Measurements from ENCODE around the gene MAPKAP1. TPM values are rescaled to one million over a fixed set of nuclear protein-coding genes. Genes with fewer than 3 reads are reported as not detected.

MAPKAP1 gene
- total and polyA plus RNA-seq, 2 experiments from 2014 or later = 68.4 to 98.5 TPM

DNA sequence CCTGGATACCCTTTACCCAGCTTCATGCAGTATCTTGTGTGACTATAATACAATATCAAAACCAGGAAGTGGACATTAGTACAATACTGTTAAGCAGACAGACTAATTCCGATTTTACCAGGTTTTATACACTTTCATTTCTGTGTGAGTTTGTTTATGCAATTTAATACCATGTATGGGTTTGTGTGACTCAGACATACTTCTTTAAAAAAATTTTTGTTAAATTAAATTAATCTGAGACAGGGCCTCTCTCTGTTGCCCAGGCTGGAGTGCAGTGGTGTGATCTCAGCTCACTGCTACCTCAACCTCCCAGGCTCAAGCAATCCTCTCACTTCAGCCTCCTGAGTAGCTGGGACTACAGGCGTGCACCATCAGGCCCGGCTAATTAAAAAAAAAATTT is 288.6 kb downstream of the MAPKAP1 start:
- Histone ChIP-seq H3K36me3 (ENCODE audit: insufficient read depth) (no peaks in the 10 kb centered on the region), H3K27me3 (ENCODE audit: insufficient read depth) (no peaks in the 10 kb centered on the region), H3K4me2 (no peak overlapping the region), H2AFZ (no peak overlapping the region), H3K9me2 (ENCODE audit: insufficient read depth) (no peaks in the 10 kb centered on the region), H3K79me2 (replicated peaks; ENCODE audit: insufficient read depth) (no peaks in the 10 kb centered on the region), H3K27ac (ENCODE audit: low read depth) (no peak overlapping the region), H3K4me1 (ENCODE audit: insufficient read depth) (no peaks in the 10 kb centered on the region), H3F3A (replicated peaks; ENCODE audit: low read depth) (no peaks in the 10 kb centered on the region), H4K20me1 (replicated peaks; ENCODE audit: insufficient read depth) (no peaks in the 10 kb centered on the region), H3K4me3 (no peak overlapping the region)
- Mint-ChIP-seq H3K9me3 (no peaks in the 10 kb centered on the region), H3K36me3 (ENCODE audit: low read depth) (no peaks in the 10 kb centered on the region), H3K4me3 (no peak overlapping the region), H3K4me1 (no peaks in the 10 kb centered on the region; the same call in 2 of the 3 replicates), H3K27me3 (ENCODE audit: insufficient read depth, low read depth, poor library complexity) (peaks cover 8% of the 10 kb centered on the region), H3K27ac (no peak overlapping the region)
- TF ChIP-seq CREB1 (CRISPR knock-in tag; IDR thresholded peaks at IDR 0.05; ENCODE audit: low read depth) = no peak
- TF ChIP-seq, protein P1, sequence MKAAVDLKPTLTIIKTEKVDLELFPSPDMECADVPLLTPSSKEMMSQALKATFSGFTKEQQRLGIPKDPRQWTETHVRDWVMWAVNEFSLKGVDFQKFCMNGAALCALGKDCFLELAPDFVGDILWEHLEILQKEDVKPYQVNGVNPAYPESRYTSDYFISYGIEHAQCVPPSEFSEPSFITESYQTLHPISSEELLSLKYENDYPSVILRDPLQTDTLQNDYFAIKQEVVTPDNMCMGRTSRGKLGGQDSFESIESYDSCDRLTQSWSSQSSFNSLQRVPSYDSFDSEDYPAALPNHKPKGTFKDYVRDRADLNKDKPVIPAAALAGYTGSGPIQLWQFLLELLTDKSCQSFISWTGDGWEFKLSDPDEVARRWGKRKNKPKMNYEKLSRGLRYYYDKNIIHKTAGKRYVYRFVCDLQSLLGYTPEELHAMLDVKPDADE (IDR thresholded peaks at IDR 0.05) = no peak
- no peak for TF ChIP-seq EZH2phosphoT487 (IDR thresholded peaks at IDR 0.05; ENCODE audit: unreplicated experiment)
- TF ChIP-seq, protein P2, sequence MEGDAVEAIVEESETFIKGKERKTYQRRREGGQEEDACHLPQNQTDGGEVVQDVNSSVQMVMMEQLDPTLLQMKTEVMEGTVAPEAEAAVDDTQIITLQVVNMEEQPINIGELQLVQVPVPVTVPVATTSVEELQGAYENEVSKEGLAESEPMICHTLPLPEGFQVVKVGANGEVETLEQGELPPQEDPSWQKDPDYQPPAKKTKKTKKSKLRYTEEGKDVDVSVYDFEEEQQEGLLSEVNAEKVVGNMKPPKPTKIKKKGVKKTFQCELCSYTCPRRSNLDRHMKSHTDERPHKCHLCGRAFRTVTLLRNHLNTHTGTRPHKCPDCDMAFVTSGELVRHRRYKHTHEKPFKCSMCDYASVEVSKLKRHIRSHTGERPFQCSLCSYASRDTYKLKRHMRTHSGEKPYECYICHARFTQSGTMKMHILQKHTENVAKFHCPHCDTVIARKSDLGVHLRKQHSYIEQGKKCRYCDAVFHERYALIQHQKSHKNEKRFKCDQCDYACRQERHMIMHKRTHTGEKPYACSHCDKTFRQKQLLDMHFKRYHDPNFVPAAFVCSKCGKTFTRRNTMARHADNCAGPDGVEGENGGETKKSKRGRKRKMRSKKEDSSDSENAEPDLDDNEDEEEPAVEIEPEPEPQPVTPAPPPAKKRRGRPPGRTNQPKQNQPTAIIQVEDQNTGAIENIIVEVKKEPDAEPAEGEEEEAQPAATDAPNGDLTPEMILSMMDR (conservative IDR thresholded peaks at IDR 0.05; ENCODE audit: low read depth in 2 of 2) = no peak
- no peak for TF ChIP-seq ZNF114 (CRISPR knock-in tag; IDR thresholded peaks at IDR 0.05)
- no peak for TF ChIP-seq EZH2 (IDR thresholded peaks at IDR 0.05; ENCODE audit: low read depth, unreplicated experiment)
- no peak for TF ChIP-seq POLR2AphosphoS5 (IDR thresholded peaks at IDR 0.05; ENCODE audit: low read depth)
- TF ChIP-seq ZNF331 (CRISPR knock-in tag; IDR thresholded peaks at IDR 0.05; ENCODE audit: low read depth) = no peak
- TF ChIP-seq NANOG (IDR thresholded peaks at IDR 0.05; ENCODE audit: borderline replicate concordance) = no peak
- TF ChIP-seq, protein P3, sequence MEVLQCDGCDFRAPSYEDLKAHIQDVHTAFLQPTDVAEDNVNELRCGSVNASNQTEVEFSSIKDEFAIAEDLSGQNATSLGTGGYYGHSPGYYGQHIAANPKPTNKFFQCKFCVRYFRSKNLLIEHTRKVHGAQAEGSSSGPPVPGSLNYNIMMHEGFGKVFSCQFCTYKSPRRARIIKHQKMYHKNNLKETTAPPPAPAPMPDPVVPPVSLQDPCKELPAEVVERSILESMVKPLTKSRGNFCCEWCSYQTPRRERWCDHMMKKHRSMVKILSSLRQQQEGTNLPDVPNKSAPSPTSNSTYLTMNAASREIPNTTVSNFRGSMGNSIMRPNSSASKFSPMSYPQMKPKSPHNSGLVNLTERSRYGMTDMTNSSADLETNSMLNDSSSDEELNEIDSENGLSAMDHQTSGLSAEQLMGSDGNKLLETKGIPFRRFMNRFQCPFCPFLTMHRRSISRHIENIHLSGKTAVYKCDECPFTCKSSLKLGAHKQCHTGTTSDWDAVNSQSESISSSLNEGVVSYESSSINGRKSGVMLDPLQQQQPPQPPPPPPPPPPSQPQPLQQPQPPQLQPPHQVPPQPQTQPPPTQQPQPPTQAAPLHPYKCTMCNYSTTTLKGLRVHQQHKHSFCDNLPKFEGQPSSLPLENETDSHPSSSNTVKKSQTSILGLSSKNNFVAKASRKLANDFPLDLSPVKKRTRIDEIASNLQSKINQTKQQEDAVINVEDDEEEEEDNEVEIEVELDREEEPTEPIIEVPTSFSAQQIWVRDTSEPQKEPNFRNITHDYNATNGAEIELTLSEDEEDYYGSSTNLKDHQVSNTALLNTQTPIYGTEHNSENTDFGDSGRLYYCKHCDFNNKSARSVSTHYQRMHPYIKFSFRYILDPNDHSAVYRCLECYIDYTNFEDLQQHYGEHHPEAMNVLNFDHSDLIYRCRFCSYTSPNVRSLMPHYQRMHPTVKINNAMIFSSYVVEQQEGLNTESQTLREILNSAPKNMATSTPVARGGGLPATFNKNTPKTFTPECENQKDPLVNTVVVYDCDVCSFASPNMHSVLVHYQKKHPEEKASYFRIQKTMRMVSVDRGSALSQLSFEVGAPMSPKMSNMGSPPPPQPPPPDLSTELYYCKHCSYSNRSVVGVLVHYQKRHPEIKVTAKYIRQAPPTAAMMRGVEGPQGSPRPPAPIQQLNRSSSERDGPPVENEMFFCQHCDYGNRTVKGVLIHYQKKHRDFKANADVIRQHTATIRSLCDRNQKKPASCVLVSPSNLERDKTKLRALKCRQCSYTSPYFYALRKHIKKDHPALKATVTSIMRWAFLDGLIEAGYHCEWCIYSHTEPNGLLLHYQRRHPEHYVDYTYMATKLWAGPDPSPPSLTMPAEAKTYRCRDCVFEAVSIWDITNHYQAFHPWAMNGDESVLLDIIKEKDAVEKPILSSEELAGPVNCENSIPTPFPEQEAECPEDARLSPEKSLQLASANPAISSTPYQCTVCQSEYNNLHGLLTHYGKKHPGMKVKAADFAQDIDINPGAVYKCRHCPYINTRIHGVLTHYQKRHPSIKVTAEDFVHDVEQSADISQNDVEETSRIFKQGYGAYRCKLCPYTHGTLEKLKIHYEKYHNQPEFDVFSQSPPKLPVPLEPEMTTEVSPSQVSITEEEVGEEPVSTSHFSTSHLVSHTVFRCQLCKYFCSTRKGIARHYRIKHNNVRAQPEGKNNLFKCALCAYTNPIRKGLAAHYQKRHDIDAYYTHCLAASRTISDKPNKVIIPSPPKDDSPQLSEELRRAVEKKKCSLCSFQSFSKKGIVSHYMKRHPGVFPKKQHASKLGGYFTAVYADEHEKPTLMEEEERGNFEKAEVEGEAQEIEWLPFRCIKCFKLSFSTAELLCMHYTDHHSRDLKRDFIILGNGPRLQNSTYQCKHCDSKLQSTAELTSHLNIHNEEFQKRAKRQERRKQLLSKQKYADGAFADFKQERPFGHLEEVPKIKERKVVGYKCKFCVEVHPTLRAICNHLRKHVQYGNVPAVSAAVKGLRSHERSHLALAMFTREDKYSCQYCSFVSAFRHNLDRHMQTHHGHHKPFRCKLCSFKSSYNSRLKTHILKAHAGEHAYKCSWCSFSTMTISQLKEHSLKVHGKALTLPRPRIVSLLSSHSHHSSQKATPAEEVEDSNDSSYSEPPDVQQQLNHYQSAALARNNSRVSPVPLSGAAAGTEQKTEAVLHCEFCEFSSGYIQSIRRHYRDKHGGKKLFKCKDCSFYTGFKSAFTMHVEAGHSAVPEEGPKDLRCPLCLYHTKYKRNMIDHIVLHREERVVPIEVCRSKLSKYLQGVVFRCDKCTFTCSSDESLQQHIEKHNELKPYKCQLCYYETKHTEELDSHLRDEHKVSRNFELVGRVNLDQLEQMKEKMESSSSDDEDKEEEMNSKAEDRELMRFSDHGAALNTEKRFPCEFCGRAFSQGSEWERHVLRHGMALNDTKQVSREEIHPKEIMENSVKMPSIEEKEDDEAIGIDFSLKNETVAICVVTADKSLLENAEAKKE (CRISPR knock-in tag; IDR thresholded peaks at IDR 0.05) = no peak
- TF ChIP-seq, protein P4, sequence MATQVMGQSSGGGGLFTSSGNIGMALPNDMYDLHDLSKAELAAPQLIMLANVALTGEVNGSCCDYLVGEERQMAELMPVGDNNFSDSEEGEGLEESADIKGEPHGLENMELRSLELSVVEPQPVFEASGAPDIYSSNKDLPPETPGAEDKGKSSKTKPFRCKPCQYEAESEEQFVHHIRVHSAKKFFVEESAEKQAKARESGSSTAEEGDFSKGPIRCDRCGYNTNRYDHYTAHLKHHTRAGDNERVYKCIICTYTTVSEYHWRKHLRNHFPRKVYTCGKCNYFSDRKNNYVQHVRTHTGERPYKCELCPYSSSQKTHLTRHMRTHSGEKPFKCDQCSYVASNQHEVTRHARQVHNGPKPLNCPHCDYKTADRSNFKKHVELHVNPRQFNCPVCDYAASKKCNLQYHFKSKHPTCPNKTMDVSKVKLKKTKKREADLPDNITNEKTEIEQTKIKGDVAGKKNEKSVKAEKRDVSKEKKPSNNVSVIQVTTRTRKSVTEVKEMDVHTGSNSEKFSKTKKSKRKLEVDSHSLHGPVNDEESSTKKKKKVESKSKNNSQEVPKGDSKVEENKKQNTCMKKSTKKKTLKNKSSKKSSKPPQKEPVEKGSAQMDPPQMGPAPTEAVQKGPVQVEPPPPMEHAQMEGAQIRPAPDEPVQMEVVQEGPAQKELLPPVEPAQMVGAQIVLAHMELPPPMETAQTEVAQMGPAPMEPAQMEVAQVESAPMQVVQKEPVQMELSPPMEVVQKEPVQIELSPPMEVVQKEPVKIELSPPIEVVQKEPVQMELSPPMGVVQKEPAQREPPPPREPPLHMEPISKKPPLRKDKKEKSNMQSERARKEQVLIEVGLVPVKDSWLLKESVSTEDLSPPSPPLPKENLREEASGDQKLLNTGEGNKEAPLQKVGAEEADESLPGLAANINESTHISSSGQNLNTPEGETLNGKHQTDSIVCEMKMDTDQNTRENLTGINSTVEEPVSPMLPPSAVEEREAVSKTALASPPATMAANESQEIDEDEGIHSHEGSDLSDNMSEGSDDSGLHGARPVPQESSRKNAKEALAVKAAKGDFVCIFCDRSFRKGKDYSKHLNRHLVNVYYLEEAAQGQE (IDR thresholded peaks at IDR 0.05; ENCODE audit: unreplicated experiment) = no peak
- no peak for TF ChIP-seq STAT1 (IDR thresholded peaks at IDR 0.05; ENCODE audit: unreplicated experiment)
- no peak for TF ChIP-seq JUNB (IDR thresholded peaks at IDR 0.05; ENCODE audit: unreplicated experiment)
- DNase-seq (ENCODE audit: low spot score) (no peak), ATAC-seq (no peak)

All from GM23338 (cell line).